Right ventricle myocardium inferior (tissue), 1 donor: ENCODE data around the gene SLC38A9. TPM values are rescaled to one million over a fixed set of nuclear protein-coding genes. Genes with fewer than 3 reads are reported as not detected.

Experiments
- ATAC-seq: fragments of 200-7000 bp; cut with Tn5 transposase; one replicate; pipeline ENCODE4 v1.9.1; 2020; ENCODE audit warnings: mild to moderate bottlenecking, moderate library complexity
- DNase-seq: peaks from one replicate; pipeline ENCODE4 v3.0.0; 2021; ENCODE audit errors: missing footprints
- intact Hi-C: fragments of 100-400 bp; cut with DNase I; formaldehyde crosslinking; loops from one replicate; pipeline ENCODE4 v1.11.0; 2022
- total RNA-seq: library from RNA; stranded (reverse); fragmentation: NEBNext Ultra II Directional; extraction: Animal tissue kit (Norgen Biotek cat#: 25700); gene quantifications from one replicate; pipeline ENCODE4 v1.2.1, GENCODE V29; 2021
- donor health status: DM: no; HTN: yes; CAD: no; lungs with severe emphysema.

The SLC38A9 gene
- total RNA-seq, 1 donor from 2014 or later, result 7.9 TPM

DNA sequence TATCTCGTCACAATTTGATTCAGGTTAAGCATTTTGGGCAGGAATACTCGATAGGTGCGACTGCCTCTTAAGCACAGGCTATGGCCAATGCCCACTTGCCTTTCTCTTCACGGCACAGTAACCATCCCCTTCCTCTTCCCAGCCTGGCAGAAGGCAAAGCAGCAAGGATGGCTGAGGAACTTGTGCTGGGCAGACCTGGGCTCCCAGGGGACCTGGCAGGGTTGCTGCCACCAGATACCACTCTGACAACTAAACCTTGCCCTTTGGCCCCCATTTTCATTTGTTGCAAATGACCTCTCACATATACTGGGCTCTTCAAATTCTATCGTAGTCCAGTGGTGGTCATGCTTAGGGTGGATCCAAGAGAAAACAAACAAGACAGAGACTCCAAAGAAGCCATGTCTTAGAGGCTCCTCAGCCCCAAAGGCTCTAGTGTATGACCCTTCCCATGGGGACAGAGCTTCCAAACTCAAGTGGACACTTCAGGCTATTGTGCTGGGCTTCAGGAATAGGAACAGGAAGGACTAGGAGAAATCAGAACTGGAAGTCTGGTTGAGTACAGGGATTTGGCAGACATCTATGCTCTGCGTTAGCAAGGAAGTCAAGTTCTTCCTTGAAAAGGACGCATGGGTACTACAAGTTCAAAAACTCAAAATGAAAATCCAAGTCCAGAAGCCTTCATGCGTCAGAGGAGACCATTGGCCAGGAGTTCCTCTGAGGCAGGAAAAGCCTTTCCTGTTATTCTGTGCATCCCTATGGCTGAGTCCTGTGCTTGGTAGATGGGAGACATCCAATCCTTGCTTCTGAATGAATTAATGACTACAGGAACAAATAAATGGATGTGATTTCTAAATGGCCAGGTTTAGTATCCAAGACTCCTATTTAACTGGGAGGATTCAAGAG lies 112.7 kb downstream of the SLC38A9 start:
- intact Hi-C loops, result loop anchor here (2.0 to 5.0 kb wide), 2 partner anchors 91 to 162 kb away; no protein-coding TSS in a partner anchor
- DNase-seq (no peak), ATAC-seq (no peak)

DNA sequence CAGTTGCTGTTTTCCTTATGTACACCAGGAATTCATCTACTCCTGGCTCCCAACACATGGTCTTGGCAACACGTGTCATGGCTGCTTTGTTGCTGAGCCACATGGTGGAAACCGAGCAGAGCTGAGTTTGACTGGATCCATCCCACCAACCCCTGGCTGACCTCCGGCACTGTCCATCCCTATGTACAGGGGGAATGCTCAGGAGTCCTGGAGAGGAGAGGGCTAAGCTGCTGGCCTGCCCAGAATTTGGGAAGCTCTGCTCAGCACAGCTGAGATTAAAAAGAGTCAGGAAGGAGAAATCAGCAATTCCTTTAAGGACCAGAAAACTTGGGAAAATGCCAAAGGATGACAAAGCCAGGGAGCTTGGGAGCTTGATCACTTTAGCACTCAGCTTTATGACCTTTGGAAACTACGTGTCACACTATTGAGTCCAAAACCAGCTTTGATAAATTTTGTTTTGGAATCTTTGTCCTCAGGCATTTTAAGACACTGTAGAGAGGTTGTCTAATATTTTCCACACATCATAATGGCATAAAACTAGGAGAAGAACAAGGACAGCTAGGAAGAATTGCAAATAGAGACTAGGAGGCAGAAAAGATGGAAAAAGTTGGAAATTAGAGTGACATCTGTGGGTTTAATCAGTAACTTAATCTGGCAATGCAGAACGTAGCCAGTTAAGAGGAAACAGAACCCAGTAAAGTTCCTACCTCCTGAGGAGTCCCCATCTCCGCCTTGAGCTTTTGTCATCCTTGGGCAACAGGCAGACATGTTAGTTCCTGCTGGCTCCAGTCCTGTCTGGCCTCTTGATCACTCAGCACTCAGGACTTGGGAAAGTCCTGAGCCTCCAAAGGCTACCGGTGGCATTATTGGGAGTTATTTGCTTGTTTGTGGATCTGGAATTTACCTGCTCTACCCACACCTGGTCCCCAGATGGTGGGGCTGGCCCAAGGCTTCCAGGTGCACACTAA lies 114.8 kb downstream of the SLC38A9 start:
- ATAC-seq (peak; percentile 46), DNase-seq (no peak)
- intact Hi-C loops, result no loop called here

DNA sequence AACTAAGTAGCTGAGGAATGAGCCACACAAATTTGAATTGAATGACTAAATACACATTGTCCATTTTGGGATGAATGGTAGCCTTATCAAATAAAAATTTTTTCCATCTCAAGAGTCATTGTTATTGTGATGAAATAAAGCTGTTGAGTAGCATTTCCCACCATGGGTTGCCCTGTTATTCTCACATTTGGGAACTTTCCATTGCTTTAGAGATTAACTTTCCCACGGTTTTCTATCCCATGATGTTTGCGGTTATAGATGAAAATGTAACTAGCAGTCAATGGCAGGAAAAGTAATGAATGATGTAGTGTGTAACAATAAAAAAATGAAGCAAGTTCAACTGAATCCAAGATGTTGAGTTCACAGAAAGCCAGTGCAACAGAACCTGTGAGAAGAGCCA lies 117.5 kb downstream of the SLC38A9 start:
- DNase-seq, result no peak
- ATAC-seq, result no peak
- intact Hi-C loops, result no loop called here

DNA sequence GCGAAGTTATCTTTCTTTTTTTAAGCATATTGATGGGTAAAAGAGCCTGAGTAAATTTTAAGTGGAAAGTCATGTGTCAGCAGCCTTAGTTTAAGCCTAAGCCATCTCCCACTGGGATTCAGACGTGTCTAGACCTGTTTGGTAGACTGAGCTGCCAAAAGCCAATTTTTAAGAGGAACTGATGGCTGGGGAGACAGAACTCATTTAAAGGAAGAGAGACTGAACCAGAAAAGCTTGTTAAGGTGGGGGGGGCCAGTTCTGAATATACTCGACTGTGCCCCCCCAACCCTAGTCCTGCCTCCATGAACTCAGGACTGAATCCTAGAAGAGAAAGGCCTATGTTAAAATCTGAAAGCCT lies 119.0 kb downstream of the SLC38A9 start:
- intact Hi-C loops, result no loop called here
- no peak for ATAC-seq
- DNase-seq, result no peak

DNA sequence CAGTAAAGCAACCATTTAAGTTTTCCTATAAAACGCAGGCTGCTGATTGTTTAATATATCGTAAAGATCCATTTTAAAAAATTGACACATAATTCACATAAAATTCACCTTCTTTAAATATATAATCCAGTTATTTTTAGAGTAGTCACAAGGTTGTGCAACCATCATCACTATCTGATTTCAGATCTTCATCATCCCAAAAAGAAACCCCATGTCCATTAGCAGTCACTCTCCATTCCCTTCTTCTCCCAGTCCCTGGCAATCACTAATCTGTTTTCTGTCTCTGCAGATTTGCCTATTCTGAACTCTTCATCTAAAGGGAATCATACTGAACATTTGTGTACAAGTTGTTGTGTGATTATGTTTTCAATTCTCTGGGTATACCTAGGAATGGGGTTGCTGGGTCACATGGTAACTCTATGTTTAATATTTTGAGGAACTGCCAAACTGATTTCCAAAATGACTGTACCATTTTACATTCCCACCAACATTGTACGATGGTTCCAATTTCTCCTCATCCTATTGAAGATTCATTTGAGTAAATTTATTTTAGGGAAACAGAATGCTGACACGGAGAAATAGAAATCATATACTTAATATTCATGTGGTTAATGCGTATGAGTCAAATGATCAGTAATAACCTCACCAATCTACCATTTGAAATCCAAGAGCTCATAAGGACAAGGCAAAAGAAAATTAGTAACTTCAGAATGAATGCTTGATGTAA lies 119.6 kb downstream of the SLC38A9 start:
- DNase-seq, result no peak
- intact Hi-C loops, result no loop called here
- no peak for ATAC-seq

DNA sequence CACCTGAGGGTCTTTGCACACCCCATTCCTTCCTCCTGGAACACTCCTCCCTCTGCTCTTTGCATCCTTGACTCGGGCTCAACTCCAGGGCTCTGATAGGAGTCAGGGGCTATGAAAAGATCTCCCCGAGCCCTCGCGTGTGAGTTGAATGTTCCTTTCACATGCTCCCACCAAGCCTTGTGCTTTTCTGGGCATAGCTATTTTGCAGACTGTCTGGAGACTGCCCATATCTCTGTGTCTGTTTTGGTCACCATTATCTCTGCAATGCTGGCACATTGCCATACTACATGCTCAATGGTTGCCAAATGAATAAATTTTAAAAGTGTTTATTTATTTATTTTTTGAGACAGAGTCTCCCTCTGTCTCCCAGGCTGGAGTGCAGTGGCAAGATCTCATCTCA lies 120.4 kb downstream of the SLC38A9 start:
- intact Hi-C loops, result no loop called here
- ATAC-seq (peak; percentile 77), DNase-seq (no peak)

DNA sequence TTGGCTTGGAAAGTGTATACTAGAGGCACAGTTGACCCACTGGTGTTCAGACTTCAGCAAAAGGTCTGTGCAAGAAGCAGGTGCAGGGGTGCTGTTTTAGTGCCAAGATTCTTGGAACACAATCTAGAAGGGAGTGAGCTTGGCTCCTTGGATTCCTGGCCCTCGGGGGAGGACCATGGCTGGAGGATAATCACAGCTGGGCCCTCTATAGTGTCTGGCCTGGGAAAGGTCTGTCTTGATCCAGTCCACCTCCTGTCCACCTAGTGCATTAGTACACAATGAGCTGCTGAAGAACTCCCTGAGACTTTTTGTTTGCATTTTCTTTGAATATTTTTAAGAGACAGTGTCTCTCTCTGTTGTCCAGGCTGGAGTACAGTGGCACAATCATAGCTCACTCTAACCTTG lies 126.9 kb downstream of the SLC38A9 start:
- intact Hi-C loops, result no loop called here
- no peak for ATAC-seq

DNA sequence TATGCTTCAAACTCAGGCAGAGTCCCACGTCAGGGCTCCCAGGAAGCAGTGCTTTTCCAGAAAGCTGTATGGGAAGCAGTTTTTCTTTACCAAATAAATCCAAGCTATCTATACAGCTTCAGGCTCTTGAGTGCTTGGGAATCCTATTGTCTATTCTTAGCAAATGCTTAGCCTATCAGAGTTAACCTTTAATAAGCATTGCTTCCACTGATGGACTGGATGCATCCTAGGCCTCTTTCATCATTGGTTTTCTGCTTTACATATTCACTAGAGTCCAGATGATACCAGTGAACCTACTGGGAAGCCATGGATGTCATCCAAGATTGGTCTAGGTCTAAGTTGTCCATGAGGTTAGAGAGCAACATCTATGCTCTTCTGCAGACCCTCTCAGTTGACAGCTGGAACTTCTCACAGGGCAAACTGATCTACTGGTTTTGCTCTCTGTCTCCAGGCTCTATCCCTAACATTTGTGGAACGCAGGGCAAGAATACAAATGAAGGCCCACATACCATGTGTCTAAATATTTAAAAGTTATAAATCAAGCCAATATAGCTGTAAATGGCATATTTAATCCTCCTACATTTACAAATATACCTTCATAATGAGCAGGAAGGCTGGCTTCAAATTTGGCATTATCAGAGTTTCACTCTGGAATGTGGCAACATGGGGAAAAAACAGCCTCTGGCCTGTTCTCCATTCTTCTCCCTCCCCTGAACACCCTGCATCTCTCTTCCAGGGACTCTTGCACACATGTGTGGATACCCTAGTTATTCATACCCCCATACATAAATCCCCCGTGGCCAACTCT lies 127.5 kb downstream of the SLC38A9 start:
- peak; percentile 78 for ATAC-seq
- DNase-seq, result no peak

More for the DNA sequence above, 126.9 kb downstream of the SLC38A9 start:
- no peak for DNase-seq

DNA sequence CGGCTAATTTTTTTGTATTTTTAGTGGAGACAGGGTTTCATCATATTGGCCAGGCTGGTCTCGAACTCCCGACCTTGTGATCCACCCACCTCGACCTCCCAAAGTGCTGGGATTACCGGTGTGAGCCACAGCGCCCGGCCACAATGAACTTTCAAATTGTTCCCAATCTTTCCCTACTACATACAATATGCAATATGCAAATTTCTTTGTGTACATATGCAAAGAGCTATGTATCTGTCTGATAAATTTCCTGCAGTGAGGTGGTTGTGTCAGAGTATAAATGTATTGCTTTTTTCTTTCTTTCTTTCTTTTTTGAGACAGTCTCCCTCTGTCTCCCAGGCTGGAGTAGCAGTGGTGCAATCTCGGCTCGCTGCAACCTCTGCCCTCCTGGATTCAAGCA lies 128.5 kb downstream of the SLC38A9 start:
- no peak for ATAC-seq
- intact Hi-C loops, result no loop called here
- no peak for DNase-seq

More for the DNA sequence above, 127.5 kb downstream of the SLC38A9 start:
- intact Hi-C loops, result no loop called here

DNA sequence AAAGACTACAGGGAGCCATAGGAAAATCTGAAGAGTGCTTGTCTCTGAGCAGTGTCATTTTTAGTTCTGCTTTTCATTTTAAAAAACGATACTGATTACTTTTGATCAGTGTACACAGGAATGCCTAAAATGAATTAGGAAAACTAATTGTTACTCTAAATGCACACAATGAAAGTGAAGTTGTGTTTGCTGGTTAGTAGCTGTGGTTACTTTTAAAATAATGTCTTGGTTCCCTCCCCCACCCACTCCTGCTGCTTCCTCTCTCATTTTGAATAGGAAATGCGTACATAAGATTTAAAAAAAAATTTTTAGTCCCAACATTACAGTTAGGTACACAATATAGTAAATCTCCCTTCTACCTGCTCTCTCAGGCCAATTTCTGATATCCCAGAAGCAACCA lies 129.9 kb downstream of the SLC38A9 start:
- DNase-seq, result no peak
- ATAC-seq, result no peak
- intact Hi-C loops, result no loop called here

DNA sequence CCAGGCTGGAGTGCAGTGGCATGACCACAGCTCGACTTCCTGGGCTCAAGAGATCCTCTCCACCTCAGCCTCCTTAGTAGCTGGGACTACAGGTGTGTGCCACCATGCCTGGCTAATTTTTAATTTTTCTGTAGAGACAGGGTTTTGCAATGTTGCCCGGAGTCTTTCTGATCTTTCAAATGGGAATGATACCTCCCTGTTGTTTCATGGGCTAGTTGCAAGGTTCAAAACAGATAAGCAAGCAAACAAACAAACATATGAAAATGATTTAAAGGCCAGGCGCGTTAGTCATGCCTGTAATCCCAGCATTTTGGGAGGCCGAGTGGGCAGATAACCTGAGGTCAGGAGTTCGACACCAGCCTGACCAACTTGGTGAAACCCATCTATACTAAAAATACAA lies 132.1 kb downstream of the SLC38A9 start:
- intact Hi-C loops, result no loop called here
- DNase-seq (no peak), ATAC-seq (no peak)

DNA sequence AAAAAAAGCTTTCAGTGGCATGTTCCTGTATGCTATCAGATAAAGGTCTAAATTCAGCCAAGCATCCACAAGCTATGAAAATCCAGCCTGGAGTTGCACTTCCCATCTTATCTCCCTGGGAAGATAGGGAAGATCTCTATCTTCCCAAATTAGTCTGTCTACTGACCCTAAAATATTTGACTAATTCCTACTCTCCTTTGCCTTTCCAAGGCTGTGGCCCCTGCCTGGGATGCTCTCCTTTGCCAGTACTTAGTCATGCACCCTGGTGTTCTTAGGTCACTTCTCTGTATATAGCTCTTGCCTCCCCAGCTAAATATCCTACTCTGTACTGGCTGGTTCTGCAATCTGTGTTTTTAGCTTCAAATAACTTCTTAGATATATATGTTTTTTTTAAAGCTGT lies 133.4 kb downstream of the SLC38A9 start:
- peak; percentile 70 for ATAC-seq
- intact Hi-C loops, result no loop called here
- no peak for DNase-seq

DNA sequence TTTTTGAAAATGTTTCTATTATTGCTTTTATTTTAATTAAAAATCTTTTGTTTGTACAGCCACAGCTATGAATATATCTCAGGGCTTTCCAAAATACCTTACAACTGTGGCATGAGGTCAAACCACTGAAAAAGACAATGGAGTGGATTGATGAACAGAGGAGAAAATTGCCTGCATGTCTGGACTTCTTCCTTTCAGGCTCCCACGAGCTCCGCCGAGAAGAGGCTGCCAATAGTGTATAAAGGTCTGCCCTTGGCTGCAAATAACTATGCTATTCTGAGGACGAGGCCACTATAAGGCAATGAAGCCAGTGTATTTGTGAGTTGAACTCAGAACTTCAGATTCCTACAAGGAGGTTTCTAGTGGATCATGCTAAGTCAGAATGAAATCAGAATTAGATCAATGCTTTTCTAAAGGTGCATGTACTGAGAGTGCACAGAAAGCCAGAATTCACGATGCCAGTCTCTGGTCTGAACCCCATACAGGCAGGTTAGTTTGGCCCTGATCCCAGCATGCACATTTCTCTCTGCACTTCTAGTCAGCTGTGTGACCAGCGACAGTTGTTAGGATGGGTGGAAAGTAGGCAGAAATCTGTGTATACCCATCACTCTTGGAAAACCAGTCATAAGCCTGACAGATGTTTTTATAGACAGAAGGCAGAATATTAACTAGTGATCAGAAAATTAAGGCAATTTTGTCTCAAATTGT lies 134.6 kb downstream of the SLC38A9 start:
- intact Hi-C loops, result loop anchor here (1.0 to 2.0 kb wide), 2 partner anchors 24 to 43 kb away; partner anchors contain the start of gene PLPP1
- DNase-seq (peak; percentile 75), ATAC-seq (peak; percentile 92)

DNA sequence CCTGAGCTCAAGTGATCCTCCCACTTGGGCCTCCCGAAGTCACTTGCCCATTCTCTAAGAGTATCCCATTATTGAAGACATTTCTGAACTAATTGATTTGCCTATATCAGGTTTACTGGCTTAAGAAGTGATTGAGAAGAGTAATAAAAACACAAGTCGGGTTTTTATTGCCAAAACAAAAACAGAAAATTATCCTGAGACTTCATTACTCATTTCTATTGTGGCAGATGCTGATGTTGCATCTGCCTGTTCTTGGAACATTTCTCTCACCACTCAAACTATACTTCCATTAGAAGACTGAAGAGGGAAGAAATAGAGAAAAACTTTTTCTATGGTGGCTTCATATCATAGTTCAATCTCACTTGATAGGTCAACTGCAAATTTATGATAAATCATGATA lies 135.5 kb downstream of the SLC38A9 start:
- intact Hi-C loops, result loop anchor here (1.0 to 2.0 kb wide), 2 partner anchors 25 to 42 kb away; partner anchors contain the start of gene PLPP1
- ATAC-seq (no peak), DNase-seq (no peak)
